H9 (cell line): ENCODE results near the gene TEKT3. TPM values are rescaled to one million over a fixed set of nuclear protein-coding genes. Genes with fewer than 3 reads are reported as not detected.

Source experiments
- DNase-seq: peaks from one replicate; pipeline ENCODE4 v3.0.0-alpha.2; 2017
- H2AFZ ChIP-seq: one replicate; pipeline ENCODE4 v1.6.1; 2013; ENCODE audit warnings: mild to moderate bottlenecking, low read length, control low read depth, moderate library complexity
- H2AK5ac ChIP-seq: 2 replicates; pipeline ENCODE4 v1.6.1; 2013; ENCODE audit warnings: low read length, control low read depth, mixed read lengths; ENCODE audit not compliant: insufficient read length
- H2BK120ac ChIP-seq: one replicate; pipeline ENCODE4 v1.6.1; 2013; ENCODE audit warnings: low read depth, mild to moderate bottlenecking, low read length, control low read depth, inconsistent platforms; ENCODE audit not compliant: poor library complexity, severe bottlenecking
- H2BK12ac ChIP-seq: 2 replicates; pipeline ENCODE4 v1.6.1; 2013; ENCODE audit warnings: low read length, control low read depth, mixed read lengths, low read depth; ENCODE audit not compliant: insufficient read length
- H2BK15ac ChIP-seq: 2 replicates; pipeline ENCODE4 v1.6.1; 2013; ENCODE audit warnings: low read depth, low read length, control low read depth
- H2BK20ac ChIP-seq: one replicate; pipeline ENCODE4 v1.6.1; 2013; ENCODE audit warnings: low read depth, mild to moderate bottlenecking, low read length, control low read depth, inconsistent platforms; ENCODE audit not compliant: poor library complexity, severe bottlenecking
- H2BK5ac ChIP-seq: 2 replicates; pipeline ENCODE4 v1.6.1; 2013; ENCODE audit warnings: low read length, control low read depth, mixed read lengths; ENCODE audit not compliant: insufficient read length
- H3K14ac ChIP-seq: 2 replicates; pipeline ENCODE4 v1.6.1; 2013; ENCODE audit warnings: low read length, control low read depth; ENCODE audit not compliant: insufficient read depth
- H3K18ac ChIP-seq: 2 replicates; pipeline ENCODE4 v1.6.1; 2013; ENCODE audit warnings: low read depth, mild to moderate bottlenecking, mixed read lengths, low read length, control low read depth; ENCODE audit not compliant: insufficient read length
- H3K23ac ChIP-seq: 2 replicates; pipeline ENCODE4 v1.6.1; 2013; ENCODE audit warnings: low read length, control low read depth, mixed read lengths, low read depth; ENCODE audit not compliant: insufficient read length
- H3K23me2 ChIP-seq: 2 replicates; pipeline ENCODE4 v1.6.1; 2013; ENCODE audit warnings: low read depth, mild to moderate bottlenecking, mixed read lengths, low read length, control low read depth; ENCODE audit not compliant: insufficient read length, poor library complexity, severe bottlenecking
- H3K27ac ChIP-seq: 2 replicates; pipeline ENCODE4 v1.5.1; 2013; ENCODE audit warnings: low read length, control low read depth, mixed read lengths, low read depth; ENCODE audit not compliant: insufficient read length
- H3K27me3 ChIP-seq: 2 replicates; pipeline ENCODE4 v1.6.1; 2013; ENCODE audit warnings: low read length, control low read depth, inconsistent platforms; ENCODE audit not compliant: insufficient read depth
- H3K4ac ChIP-seq: 2 replicates; pipeline ENCODE4 v1.6.1; 2013; ENCODE audit warnings: low read depth, mild to moderate bottlenecking, control low read depth, inconsistent platforms, low read length, moderate library complexity
- H3K4me1 ChIP-seq: 2 replicates; pipeline ENCODE4 v1.6.1; 2013; ENCODE audit warnings: low read length, control low read depth, inconsistent platforms; ENCODE audit not compliant: insufficient read depth
- H3K4me2 ChIP-seq: 2 replicates; pipeline ENCODE4 v1.6.1; 2013; ENCODE audit warnings: low read length, control low read depth, mixed read lengths; ENCODE audit not compliant: insufficient read length, insufficient read depth
- H3K56ac ChIP-seq: 2 replicates; pipeline ENCODE4 v1.6.1; 2013; ENCODE audit warnings: low read depth, mild to moderate bottlenecking, mixed read lengths, low read length, control low read depth; ENCODE audit not compliant: insufficient read length
- H3K79me1 ChIP-seq: 2 replicates; pipeline ENCODE4 v1.6.1; 2013; ENCODE audit warnings: low read depth, mild to moderate bottlenecking, moderate library complexity, low read length, control low read depth, inconsistent platforms; ENCODE audit not compliant: insufficient read depth, poor library complexity, severe bottlenecking
- H3K79me2 ChIP-seq: 2 replicates; pipeline ENCODE4 v1.6.1; 2013; ENCODE audit warnings: low read length, control low read depth, inconsistent platforms; ENCODE audit not compliant: insufficient read depth
- H3K9ac ChIP-seq: 2 replicates; pipeline ENCODE4 v1.6.1; 2013; ENCODE audit warnings: low read length, control low read depth, mixed read lengths; ENCODE audit not compliant: insufficient read length; ENCODE audit errors: extremely low read depth
- H3K9me3 ChIP-seq: one replicate; pipeline ENCODE4 v1.6.1; 2013; ENCODE audit warnings: low read depth, low read length, inconsistent platforms; ENCODE audit not compliant: control insufficient read depth
- H3T11ph ChIP-seq: one replicate; pipeline ENCODE4 v1.6.1; 2013; ENCODE audit warnings: mild to moderate bottlenecking, low read length, control low read depth, inconsistent platforms
- H4K20me1 ChIP-seq: one replicate; pipeline ENCODE4 v1.6.1; 2013; ENCODE audit not compliant: control insufficient read depth, insufficient read length, insufficient read depth
- H4K5ac ChIP-seq: 2 replicates; pipeline ENCODE4 v1.6.1; 2013; ENCODE audit warnings: low read depth, mild to moderate bottlenecking, mixed read lengths, low read length, control low read depth; ENCODE audit not compliant: insufficient read length
- H4K8ac ChIP-seq: replicated peaks from 2 replicates; pipeline ENCODE4 v1.6.1; 2013; ENCODE audit warnings: low read length, control low read depth, mixed read lengths, low read depth; ENCODE audit not compliant: insufficient read length
- H4K91ac ChIP-seq: 2 replicates; pipeline ENCODE4 v1.6.1; 2013; ENCODE audit warnings: low read depth, mild to moderate bottlenecking, moderate library complexity, mixed read lengths, low read length, control low read depth; ENCODE audit not compliant: insufficient read length
- H3K27ac Mint-ChIP-seq, 3 experiments: 2 replicates in 2 of 3; 3 replicates in 1 of 3; pipeline ENCODE4 v1.8.0; 2020 to 2021; ENCODE audit warnings: mixed read lengths in 3 of 3, mild to moderate bottlenecking in 1 of 3, moderate library complexity in 1 of 3
- H3K27me3 Mint-ChIP-seq: 2 replicates; pipeline ENCODE4 v1.8.0; 2021; ENCODE audit warnings: low read depth, mild to moderate bottlenecking, moderate library complexity, mixed read lengths
- H3K36me3 Mint-ChIP-seq, 3 experiments: 2 replicates in 2 of 3; 3 replicates in 1 of 3; pipeline ENCODE4 v1.8.0; 2020 to 2021; ENCODE audit warnings: low read depth in 3 of 3, mixed read lengths in 3 of 3; ENCODE audit not compliant: insufficient read depth in 1 of 3
- H3K4me1 Mint-ChIP-seq, 2 experiments: 2 replicates each; pipeline ENCODE4 v1.8.0; 2020; ENCODE audit warnings: mixed read lengths in 2 of 2
- H3K4me3 Mint-ChIP-seq, 2 experiments: 2 replicates in 1 of 2; 3 replicates in 1 of 2; pipeline ENCODE4 v1.8.0; 2020 to 2021; ENCODE audit warnings: mild to moderate bottlenecking in 2 of 2, mixed read lengths in 2 of 2, moderate library complexity in 1 of 2
- H3K9me3 Mint-ChIP-seq, 2 experiments: 2 replicates in 1 of 2; 3 replicates in 1 of 2; pipeline ENCODE4 v1.8.0; 2020; ENCODE audit warnings: mild to moderate bottlenecking in 2 of 2, mixed read lengths in 2 of 2, moderate library complexity in 1 of 2
- WGBS: extraction: QIAGEN DNeasy Blood & Tissue Kit; methylation state at CpG from one replicate; pipeline ENCODE4 v1.1.7; 2013; ENCODE audit warnings: missing lambda C conversion rate, low lambda C conversion rate, mixed read lengths; ENCODE audit not compliant: insufficient read length; ENCODE audit errors: extremely low coverage; 5-methylcytosine and 5-hydroxymethylcytosine counted together
- total RNA-seq: library from RNA; stranded (reverse); gene quantifications from 2 replicates; pipeline ENCODE4 v1.2.1, GENCODE V29; 2021
- TF ChIP-seq, protein P1 (sequence below): fragments of 200-600 bp; sonication (generic); conservative IDR thresholded peaks from 3 replicates; pipeline ENCODE4 v1.8.0; 2021; ENCODE audit warnings: antibody characterized with exemption, mild to moderate bottlenecking

Gene TEKT3
- total RNA-seq, 1 experiment from 2014 or later, result 0.42 TPM

DNA sequence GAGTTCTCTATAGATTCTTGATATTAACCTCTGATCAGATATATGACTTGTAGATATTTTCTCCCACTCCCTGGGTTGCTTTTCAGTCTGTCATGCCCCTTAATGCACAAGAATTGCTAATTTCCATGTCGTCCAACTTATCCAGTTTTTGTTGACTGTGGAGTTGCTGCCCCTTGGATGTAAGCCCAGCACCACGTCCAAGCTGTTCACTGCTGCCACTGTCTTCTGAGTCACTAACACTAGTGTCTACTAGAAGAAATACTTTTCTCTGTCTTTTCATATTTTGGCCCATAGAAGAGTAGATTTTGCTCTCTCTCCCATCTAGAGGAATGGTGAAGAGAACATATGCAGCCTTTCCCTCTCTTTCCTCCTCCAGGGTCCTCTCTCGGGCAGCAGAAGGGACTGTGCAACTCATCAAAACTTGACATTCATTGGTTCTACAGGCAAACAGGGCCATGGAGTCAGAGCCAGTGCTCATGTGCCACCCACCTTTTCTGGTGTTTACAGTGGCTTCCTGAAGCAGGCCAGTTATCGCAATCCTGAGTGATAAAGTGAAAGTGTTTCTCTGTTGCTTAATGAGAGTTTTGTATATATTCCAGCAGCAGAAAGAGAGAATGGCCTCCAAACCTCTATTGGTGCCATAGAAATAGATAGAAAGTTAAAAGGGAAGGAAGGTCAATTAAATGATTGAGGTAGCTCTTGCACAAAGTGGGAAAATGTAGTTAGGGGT, 53.7 kb downstream of the TEKT3 start:
- Histone ChIP-seq H2AFZ (no peak overlapping the region), H3K9ac (no peak overlapping the region), H3K23ac (no peak overlapping the region), H3K79me1 (no peaks in the 10 kb centered on the region), H2BK120ac (no peak overlapping the region), H3K4me2 (no peak overlapping the region), H3K4me1 (no peaks in the 10 kb centered on the region; the same call in 1 of the 2 replicates), H3T11ph (no peak overlapping the region), H3K56ac (no peak overlapping the region), H4K5ac (no peak overlapping the region), H2BK5ac (no peak overlapping the region), H4K8ac (no peak overlapping the region), H4K20me1 (no peaks in the 10 kb centered on the region), H2BK20ac (no peak overlapping the region), H4K91ac (no peak overlapping the region), H2AK5ac (no peak overlapping the region), H2BK15ac (no peak overlapping the region), H3K79me2 (no peaks in the 10 kb centered on the region), H3K27me3 (no peaks in the 10 kb centered on the region), H3K23me2 (no peaks in the 10 kb centered on the region), H3K4ac (no peak overlapping the region), H3K27ac (no peak overlapping the region), H3K18ac (no peak overlapping the region), H2BK12ac (no peak overlapping the region), H3K14ac (no peak overlapping the region), H3K9me3 (no peaks in the 10 kb centered on the region)
- Mint-ChIP-seq H3K27ac (no peak overlapping the region), H3K9me3 (no peaks in the 10 kb centered on the region), H3K4me3 (no peak overlapping the region), H3K36me3 (no peaks in the 10 kb centered on the region), H3K27me3 (peaks cover 9% of the 10 kb centered on the region), H3K4me1 (peaks cover 8 to 10% of the 10 kb centered on the region in 2 experiments)
- DNase-seq, result no peak
- WGBS, result no CpG with 5 or more reads among the region's 4 CpGs
- TF ChIP-seq, protein P1, sequence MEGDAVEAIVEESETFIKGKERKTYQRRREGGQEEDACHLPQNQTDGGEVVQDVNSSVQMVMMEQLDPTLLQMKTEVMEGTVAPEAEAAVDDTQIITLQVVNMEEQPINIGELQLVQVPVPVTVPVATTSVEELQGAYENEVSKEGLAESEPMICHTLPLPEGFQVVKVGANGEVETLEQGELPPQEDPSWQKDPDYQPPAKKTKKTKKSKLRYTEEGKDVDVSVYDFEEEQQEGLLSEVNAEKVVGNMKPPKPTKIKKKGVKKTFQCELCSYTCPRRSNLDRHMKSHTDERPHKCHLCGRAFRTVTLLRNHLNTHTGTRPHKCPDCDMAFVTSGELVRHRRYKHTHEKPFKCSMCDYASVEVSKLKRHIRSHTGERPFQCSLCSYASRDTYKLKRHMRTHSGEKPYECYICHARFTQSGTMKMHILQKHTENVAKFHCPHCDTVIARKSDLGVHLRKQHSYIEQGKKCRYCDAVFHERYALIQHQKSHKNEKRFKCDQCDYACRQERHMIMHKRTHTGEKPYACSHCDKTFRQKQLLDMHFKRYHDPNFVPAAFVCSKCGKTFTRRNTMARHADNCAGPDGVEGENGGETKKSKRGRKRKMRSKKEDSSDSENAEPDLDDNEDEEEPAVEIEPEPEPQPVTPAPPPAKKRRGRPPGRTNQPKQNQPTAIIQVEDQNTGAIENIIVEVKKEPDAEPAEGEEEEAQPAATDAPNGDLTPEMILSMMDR, result no peak
